HG02973 (cell line): ENCODE measurements around the gene CAMSAP3.

ENCODE experiments used
- ATAC-seq: cut with Tn5 transposase; IDR thresholded peaks from one replicate; pipeline ENCODE4 v1.9.1; 2021; ENCODE audit warnings: moderate library complexity; ENCODE audit not compliant: unreplicated experiment

Gene CAMSAP3

GRCh38 chr19:7610491-7611240 is 15.0 kb downstream of the CAMSAP3 start:
- no peak for ATAC-seq

- ATAC-seq = no peak
Observed at GRCh38 chr19:7611541-7612279, 16.0 kb downstream of the CAMSAP3 start.

- ATAC-seq = no peak
Observed at GRCh38 chr19:7612282-7613274, 16.9 kb downstream of the CAMSAP3 start.

- no peak for ATAC-seq
Observed at GRCh38 chr19:7614859-7615741, 19.4 kb downstream of the CAMSAP3 start.

- no peak for ATAC-seq
Observed at GRCh38 chr19:7617172-7617571, 21.5 kb downstream of the CAMSAP3 start.

- ATAC-seq = no peak
Observed at GRCh38 chr19:7617735-7618134, 22.1 kb downstream of the CAMSAP3 start.

GRCh38 chr19:7618348-7618747 is 22.7 kb downstream of the CAMSAP3 start:
- ATAC-seq = no peak

- no peak for ATAC-seq
Observed at GRCh38 chr19:7618771-7619510, 23.3 kb downstream of the CAMSAP3 start.

GRCh38 chr19:7619671-7620441 is 24.2 kb downstream of the CAMSAP3 start:
- no peak for ATAC-seq

- no peak for ATAC-seq
Observed at GRCh38 chr19:7620442-7621412, 25.1 kb downstream of the CAMSAP3 start.

GRCh38 chr19:7622933-7623685 is 27.4 kb downstream of the CAMSAP3 start:
- no peak for ATAC-seq

- no peak for ATAC-seq
Observed at GRCh38 chr19:7623725-7624603, 28.3 kb downstream of the CAMSAP3 start.

GRCh38 chr19:7624810-7625209 is 29.1 kb downstream of the CAMSAP3 start:
- ATAC-seq = no peak

GRCh38 chr19:7625763-7626372 is 30.2 kb downstream of the CAMSAP3 start:
- no peak for ATAC-seq

GRCh38 chr19:7627166-7627565 is 31.5 kb downstream of the CAMSAP3 start:
- ATAC-seq = no peak
